NCI-H146 treated with DMSO at 0.1 percent for 48 hours (cell line): ENCODE results near the gene TRIP6.

Source experiments
- DNase-seq: peaks from one replicate; lab custom pipeline; 2025; ENCODE audit not compliant: unreplicated experiment; lab: John Stamatoyannopoulos, UW

Gene TRIP6, protein sequence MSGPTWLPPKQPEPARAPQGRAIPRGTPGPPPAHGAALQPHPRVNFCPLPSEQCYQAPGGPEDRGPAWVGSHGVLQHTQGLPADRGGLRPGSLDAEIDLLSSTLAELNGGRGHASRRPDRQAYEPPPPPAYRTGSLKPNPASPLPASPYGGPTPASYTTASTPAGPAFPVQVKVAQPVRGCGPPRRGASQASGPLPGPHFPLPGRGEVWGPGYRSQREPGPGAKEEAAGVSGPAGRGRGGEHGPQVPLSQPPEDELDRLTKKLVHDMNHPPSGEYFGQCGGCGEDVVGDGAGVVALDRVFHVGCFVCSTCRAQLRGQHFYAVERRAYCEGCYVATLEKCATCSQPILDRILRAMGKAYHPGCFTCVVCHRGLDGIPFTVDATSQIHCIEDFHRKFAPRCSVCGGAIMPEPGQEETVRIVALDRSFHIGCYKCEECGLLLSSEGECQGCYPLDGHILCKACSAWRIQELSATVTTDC

DNA sequence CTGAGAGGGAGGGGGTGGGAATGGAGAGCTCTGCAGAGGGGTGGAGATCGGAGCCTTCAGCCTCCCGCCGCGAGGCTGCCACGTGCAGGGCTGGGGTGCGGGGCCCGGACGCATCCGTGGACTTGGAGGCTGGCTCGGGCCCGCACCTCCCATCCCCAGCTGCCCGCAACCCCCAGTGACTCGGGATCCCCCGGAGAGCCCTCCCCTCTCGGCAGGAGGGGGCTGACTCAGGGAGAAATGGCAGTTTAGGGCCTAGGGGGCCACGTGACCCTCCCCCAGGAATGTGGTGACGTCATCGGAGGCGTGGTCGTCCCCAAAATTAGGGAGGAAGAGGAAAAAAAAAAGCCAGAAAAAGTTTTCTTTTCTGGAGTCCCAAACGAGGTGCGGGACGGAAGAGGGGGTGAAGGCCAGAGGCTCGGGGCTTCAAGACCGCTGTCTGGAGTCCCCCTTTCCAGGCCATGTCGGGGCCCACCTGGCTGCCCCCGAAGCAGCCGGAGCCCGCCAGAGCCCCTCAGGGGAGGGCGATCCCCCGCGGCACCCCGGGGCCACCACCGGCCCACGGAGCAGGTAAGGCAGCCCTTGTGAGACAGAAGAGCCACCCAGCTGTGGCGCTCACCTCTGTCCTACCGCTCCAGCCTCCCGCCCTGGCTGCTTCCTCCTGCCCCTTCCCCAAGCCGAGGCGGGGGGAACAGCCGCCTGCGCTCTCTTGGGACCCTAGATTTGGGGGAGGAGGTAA lies at the start of gene TRIP6:
TSS of gene TRIP6 (plus strand) at position 348 of the 736 bp plus-strand sequence. CDS start at position 459, 111 bp downstream.
- DNase-seq = no peak

DNA sequence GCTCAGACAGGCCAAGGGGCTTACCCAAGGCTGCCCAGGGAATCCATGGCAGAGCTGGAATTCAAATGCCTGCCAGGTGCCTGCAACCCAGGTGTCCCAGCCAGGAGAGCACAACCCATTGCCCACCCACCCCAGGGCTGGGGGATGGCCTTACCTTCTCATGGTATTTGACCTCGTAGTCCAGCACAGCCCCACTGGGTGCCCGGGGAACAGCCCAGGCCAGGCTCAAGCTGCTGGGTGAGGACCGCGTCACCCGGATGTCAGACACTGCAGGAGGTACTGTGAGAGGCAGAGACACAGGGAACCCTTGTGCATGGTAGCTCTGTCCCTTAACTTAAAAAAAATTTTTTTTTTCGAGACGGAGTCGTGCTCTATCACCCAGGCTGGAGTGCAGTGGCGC lies 48.8 kb upstream of the TRIP6 start:
- no peak for DNase-seq

DNA sequence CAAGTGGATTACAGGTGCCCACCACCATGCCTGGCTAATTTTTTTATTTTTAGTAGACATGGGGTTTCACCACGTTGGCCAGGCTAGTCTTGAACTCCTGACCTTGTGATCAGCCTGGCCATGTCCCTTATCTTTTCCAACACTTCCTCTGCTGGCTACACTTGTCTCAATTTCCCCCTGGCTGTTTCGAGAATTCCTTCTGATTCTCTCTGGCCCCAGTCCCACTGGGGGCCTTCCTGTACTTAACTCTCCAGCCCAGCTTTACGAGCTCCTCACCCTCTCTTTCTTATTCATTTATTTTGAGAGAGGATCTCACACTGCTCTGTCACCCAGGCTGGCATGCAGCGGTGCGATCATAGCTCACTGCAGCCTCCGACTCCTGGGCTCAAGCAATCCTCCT lies 48.4 kb upstream of the TRIP6 start:
- no peak for DNase-seq

DNA sequence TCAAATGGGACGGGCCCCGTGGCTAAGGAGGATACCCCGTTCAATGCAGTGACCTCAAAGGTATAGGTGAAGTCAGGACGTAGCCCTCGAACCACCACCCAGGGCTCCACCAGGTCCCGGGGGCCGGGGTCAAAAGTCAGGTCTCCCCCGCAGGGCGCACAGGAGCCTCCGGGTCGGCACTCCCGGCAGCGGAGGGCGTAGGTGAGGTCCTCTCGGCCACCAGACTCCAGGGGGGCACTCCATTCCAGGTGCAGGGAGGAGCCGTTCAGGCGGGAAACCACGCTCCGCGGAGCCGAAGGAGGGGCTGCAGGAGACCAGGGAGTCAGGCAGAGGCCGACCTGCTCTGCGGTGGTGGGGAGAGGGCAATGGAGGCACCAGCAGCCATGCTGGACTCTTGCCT lies 47.6 kb upstream of the TRIP6 start:
- no peak for DNase-seq

DNA sequence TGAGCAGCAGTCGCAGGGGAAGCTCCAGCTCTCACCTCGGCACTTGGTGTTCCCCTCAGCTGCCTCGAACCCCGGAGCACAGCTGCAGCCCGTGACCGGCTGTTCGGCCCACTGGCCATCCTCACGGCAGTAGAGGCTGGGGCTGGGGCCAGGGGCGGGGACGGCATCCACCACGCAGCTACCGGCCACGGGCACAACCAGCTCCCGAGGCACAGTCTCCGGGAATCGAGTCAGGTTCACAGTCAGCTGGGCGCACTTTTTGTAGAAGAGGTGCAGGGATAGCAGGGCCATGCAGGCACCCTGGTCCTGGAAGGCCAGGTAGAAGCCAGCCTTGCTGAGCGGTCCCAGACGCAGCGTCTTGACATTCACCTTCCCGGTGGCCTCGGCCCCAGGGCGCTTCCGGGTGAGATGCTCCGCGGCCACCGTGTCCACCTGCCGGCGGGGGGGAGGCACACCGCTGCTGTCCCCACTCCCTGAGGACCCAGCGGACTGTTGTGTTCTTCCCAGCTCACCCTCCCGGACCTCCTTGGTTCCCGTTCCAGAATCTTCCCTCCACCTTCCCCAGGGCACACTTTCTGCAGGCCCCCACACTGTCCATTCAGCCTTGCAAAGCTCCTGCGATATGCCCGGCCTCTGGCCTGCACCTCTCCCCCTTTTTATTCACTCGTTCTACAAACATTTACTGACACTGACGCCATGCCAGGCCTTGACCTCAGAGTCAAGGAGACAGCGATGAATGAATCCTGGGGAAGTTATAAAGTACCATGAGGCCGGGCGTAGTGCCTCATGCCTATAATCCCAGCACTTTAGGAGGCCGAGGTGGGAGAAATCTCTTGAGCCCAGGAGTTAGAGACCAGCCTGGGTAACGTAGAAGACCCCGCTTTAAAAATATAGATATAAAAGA lies 44.7 kb upstream of the TRIP6 start:
- DNase-seq = no peak

DNA sequence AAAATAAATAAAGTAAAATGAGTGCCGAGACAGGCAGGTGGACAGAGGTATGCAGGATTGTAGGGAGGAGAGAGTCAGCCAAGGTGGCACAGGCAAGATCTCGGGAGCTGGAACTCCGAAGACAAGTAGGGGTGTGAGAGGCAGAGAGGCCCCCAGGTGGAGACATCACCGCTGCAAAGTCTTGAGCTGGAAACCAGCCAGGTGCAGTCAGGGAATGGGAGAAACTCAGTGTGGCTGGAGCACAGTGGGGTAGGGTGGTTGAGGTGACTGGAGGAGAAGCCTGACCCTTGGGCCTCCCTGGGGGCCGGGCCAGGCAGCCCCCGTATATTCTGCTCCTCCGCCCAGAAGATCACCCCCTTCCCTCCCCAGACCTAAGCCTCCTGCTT lies 44.1 kb upstream of the TRIP6 start:
- DNase-seq = no peak

DNA sequence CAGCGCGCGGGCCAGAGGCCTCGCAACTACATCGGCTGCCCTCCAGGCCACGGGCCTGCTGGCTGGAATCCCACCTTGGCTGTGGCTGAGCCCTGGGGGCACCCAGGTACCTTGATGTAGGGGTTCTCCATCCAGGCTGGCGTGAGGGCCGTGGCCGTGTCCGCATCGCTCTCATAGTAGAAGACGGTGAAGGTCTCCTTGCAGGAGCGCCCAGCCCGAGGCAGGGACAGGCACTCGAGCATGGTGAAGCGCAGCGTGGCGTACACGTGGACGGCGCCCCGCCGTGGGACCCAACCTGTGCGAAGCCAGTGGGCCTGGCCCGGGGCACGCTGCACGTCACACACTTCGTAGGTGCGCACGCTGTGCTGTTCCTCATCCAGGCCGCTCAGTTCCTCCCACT lies 43.7 kb upstream of the TRIP6 start:
- no peak for DNase-seq

DNA sequence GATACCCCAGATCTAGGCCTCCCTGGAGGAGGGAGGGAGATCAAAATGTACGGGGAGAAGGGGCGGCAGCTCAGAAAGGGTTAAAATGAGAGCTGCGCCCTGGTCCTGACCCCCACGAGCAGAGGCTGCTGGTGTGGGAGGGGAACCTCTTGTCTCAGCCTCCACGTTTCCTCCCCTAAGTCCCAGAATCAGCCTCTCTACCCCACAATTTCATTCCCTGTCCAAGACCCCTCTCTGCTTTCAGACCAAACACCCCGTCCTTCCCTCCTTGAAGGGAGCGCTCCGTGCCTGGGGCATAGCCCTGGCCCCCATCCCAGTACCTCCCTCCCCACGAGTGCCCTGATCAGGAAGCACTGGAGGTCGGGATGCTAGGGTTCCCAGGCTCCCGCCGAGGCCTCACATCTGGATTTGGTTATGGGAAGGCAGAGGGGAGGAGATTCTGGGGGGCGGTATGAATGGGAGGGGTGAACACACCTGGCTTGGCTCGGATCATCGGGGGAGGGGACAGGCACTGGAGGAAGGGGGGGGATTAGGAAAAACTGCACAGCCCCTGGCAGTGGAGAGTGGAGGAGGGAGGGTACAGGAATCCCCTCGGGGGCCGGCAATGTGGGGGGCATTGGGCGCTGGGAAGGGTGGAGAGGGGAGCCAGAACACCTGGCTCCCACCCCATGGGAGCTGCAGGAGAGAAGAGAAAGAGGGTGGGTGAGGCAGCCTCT lies 42.5 kb upstream of the TRIP6 start:
- DNase-seq = no peak

DNA sequence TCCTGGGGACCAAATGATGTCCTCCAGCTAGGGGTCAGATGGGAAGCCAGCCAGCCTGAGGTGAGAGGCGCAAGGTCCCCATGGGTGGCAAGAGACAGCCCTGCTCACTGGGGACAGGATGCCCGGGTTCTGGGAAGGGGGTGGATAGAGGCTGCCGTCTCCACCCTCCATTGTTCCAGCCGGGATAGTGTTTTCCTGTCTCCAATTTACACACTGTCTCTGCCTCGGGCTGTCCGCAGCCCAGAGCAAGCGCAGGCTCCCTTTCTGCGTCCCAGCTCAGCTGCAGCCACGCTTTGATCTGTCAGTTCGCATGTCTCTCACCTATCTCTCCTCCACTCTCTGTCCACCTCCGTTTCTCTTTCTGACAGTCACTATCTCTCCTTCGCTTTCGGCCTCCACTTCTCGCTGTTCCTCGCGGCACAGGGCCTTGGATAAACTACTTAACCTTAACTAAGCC lies 41.9 kb upstream of the TRIP6 start:
- DNase-seq = no peak

DNA sequence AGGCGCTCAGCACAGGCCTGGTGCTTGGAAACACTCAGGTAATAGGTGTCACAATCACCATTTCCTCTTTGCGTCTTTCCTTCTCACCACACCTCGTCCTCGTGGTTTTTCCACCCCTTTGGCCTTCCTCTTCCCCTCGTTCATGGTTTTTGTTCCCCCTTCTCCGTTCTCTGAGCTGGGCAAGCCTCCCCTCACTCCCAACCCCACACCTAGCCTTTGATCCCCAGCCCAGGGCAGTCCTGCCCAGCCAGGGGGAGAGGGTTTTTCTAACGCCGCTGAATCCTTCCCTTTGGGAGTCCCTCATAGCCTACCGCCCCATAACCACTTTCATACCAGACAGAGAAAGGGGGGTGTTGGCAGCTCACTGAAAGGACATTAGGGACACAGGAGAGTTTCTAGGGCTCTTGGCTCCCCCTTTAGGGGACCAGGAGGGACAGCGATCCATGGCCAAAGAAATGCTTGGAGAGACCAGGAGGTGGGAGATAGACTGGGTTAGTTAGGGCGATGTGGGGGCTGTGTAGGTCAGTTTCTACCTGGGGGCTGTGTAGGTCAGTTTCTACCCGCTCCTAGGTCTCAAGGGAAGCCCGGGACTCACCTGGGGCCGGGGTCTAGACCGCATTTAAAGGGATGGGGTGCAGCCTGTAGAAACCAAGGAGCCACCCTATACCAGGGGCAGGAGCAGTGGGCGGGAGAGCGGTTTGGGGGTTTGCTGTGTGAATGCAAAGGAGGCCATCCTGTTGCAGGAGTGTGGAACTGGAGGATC lies 41.3 kb upstream of the TRIP6 start:
- DNase-seq = no peak

DNA sequence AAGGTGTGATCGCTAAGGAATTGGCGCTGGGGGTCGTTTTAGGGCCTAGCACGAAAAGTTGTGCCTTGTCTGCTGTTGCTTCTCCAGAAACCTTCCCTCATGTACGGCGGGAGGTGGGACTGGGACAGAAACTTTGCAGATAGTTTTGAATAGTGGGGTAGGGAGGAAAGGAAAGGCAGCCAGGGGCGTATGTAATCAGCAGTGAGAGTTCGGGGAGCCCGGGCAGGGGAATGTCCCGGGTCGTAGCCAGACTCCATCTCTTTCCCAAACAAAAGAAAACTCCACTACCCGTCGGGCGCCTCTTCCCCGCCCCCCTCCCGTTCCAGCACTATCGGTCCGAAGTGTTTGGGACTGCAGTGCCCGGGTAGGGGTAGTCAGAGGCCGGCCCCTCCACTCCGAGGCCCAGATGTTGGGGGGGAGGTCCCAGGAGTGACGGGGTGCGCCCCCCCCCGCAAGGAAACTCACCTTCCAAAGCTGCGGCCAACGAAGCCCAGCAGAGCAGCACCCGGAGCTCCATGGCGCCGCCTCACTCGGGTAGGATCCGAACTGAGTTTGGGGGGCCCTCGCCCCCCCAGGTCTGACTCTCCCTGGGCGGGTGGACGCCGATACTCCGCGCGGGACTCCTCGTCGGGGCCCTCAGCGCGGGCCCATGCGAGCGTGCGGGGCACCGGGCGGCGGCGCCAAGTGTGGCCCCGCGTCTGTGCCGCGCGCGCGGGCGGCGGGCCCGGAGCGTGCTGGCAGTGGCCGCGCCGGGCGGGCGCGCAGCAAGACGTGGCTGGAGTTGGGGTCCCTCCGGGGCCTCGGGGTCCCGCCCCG lies 40.5 kb upstream of the TRIP6 start:
- DNase-seq = no peak

DNA sequence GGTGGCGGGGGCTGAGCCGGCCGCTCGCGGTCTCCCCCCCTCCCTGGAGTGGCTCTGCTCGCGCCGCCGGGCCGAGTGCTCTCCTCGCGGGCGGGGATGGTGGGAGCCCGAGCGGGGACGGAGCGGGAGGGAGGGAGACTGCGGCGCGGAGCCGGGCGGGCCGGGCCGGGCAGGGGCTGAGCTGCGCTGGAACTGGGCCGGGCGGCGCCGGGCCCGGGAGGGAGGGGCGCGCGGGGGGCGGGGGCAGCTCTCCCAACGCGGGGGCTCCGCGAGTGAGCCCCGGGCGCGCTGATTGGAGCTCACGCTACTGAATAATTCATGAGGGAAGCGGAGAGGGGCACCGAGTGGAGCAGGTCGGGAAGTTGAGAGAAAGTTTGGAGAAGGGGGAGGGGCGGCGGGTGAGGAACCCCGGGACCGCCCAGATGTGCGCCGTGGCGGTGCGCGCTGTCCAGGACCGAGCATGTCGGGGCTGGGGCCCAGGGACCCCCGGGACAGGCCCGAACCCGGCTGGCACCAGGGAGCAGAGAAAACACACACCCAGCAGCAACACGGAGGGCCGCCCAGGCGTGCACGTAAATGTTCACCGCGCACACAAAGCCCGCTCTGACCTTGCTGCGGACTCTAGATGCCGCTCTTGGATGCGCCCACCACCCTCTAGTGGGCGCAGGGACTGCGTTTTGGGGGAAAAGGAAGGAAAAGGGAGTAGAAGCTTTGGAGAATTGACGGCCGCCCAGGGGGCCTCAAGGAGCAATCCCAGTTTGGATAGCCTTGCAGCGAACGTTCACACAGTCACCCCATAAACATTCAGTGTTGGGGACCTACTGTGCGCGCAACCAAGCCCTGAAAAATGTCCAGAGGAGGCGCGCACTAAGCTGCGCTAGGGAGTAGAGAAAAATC lies 39.6 kb upstream of the TRIP6 start, which contains the start of gene EPHB4:
TSS of gene EPHB4 (minus strand) at position 194 of the 897 bp plus-strand sequence. CDS start 493 bp downstream, outside the sequence.
- no peak for DNase-seq

DNA sequence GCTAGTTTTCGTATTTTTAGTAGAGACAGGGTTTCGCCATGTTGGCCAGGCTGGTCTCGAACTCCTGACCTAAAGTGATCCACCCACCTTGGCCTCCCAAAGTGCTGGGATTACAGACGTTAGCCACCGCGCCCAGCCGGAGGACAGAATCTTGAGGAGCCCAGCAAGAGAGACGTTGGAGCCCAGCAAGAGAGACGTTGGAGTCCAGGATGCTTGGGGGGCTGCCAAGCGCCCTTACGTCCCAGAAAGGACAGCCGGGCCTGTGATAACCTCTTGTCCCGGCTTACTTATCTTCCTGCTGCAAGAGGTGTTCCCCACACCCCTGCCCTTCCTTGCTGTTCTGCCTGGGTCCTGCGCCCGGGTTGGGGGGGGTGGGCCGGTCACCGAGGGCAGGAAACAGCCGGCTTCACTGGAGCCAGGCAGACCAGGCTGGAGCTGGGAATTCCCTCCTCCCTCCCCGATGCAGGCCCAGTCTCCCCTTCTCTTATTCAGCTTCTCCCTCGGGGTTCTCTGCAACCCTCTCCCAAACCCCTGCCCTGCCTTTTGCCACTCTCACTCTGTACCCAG lies 38.0 kb upstream of the TRIP6 start:
- DNase-seq = no peak

DNA sequence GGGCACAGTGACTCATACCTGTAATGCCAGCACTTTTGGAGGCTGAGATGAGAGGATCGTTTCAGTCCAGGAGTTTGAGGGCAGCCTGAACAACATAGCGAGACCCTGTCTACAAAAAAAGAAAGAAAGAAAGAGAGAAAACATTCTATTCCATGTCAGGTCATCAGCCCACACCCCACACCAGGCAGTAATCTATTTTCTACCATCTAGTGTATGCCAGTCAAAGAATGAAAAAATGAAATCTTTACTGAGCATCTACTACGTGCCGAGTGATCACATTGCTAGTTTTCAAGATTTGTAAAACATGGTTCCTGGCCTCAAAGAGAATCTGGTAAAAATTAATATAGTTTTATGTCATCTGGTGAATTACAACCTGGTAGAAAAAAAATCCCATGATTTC lies 36.8 kb upstream of the TRIP6 start:
- no peak for DNase-seq

DNA sequence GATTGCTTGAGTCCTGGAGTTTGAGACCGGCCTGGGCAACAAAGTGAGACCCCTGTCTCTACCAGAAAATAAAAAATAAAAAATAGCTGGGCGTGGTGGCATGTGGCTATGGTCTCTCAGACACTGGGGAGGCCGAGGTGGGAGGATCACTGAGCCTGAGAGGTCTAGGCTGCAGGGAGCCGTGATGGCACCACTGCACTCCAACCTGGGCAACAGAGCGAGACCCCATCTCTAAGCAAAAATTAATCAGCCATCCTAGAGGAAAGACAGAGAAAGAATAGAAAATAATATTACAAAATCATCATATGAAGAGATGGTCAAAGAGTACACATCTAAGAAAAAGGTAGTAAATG lies 34.9 kb upstream of the TRIP6 start:
- no peak for DNase-seq

DNA sequence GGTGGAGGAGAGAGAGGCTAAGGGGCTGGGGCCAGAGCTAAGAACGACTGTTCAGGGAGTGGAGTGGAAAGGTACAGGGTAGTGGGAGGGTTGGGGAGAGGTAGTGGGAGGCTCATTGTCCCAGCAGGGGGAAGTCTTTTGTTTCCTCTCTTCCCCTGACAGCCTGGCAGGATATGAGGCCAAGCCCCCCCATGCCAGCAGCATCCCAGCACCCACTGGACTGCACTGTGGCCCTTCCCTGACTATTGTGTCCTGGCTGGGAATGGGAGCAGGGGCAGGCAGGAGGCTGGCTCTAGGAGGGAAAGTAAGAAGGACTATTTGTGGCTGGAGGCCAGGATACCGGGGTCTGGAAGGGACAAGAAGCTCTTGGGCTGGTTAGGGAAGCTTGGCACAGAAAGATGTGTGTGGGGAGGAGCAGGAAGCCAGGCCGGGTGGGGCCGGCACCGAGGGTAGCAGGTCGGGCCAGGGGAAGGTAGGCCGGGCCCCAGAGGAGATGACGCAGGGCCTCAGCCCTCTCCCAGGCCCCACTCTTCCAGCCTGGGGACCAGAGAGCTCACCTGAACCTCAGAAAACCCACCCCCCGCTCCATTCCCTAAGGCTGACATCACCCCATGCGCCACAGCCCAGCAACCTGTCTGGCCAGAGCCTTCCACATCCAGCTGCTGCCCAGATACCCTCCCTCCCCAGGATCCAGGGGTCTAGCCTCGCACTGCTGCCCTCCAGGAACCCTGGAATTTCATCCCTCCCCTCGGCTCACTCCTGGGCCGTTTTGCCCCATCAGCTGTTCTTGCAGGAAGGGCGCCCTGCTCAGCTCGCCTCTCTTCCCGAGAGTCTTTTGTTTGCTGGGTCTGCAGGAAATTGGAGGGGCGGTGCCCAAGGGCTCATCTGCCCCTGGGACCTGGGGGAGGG lies 31.0 kb upstream of the TRIP6 start:
- DNase-seq = peak; percentile 65

DNA sequence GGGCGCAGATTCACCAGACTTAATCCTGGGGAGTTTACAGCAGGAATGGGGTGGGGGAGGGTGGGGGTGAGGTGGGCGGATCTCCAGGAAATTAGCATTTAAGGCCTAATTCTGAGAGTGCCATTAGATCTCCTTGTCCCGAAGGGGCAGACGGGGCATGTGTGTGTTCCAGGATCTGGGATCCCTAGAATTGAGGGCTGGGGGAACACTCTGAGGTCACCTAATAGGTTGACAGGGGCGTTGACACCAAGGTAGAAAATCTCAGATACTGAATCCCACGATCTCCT lies 30.4 kb upstream of the TRIP6 start:
- no peak for DNase-seq
